ENCODE data around the gene C2CD4A.

The C2CD4A gene

GRCh38 chr15:62087671-62088352 is 21.0 kb downstream of the C2CD4A start (continued):
- no peak for TF ChIP-seq CREB5 (CRISPR knock-in tag; IDR thresholded peaks at IDR 0.05; ENCODE audit: low read depth)
- no peak for TF ChIP-seq RARB (CRISPR knock-in tag; IDR thresholded peaks at IDR 0.05)

GRCh38 chr15:62088353-62088693 is 21.5 kb downstream of the C2CD4A start:
- no peak for ATAC-seq
- TF ChIP-seq GLIS3 (CRISPR knock-in tag; IDR thresholded peaks at IDR 0.05), result no peak
- no peak for TF ChIP-seq TOX (CRISPR knock-in tag; IDR thresholded peaks at IDR 0.05; ENCODE audit: borderline replicate concordance)
- TF ChIP-seq ZFP30 (CRISPR knock-in tag; IDR thresholded peaks at IDR 0.05), result no peak
- no peak for TF ChIP-seq RARB (CRISPR knock-in tag; IDR thresholded peaks at IDR 0.05)
- no peak for TF ChIP-seq BACH2 (CRISPR knock-in tag; IDR thresholded peaks at IDR 0.05; ENCODE audit: borderline replicate concordance)
- no peak for TF ChIP-seq ZC3H10 (CRISPR knock-in tag; IDR thresholded peaks at IDR 0.05)
- TF ChIP-seq CREB5 (CRISPR knock-in tag; IDR thresholded peaks at IDR 0.05; ENCODE audit: low read depth), result no peak
- no peak for TF ChIP-seq PPARA (CRISPR knock-in tag; IDR thresholded peaks at IDR 0.05; ENCODE audit: borderline replicate concordance)
- no peak for TF ChIP-seq ZNF565 (CRISPR knock-in tag; conservative IDR thresholded peaks at IDR 0.05; ENCODE audit: low read depth)
- no peak for TF ChIP-seq ARNTL (CRISPR knock-in tag; IDR thresholded peaks at IDR 0.05; ENCODE audit: borderline replicate concordance, low read depth)
- TF ChIP-seq CSDC2 (CRISPR knock-in tag; IDR thresholded peaks at IDR 0.05), result no peak
- TF ChIP-seq CSRNP3 (CRISPR knock-in tag; IDR thresholded peaks at IDR 0.05), result no peak
- no peak for TF ChIP-seq ISL1 (CRISPR knock-in tag; IDR thresholded peaks at IDR 0.05)
- no peak for TF ChIP-seq SNAI2 (CRISPR knock-in tag; IDR thresholded peaks at IDR 0.05)

- TF ChIP-seq CREB5 (CRISPR knock-in tag; IDR thresholded peaks at IDR 0.05; ENCODE audit: low read depth), result no peak
- TF ChIP-seq SNAI2 (CRISPR knock-in tag; IDR thresholded peaks at IDR 0.05), result no peak
- TF ChIP-seq, protein P1, sequence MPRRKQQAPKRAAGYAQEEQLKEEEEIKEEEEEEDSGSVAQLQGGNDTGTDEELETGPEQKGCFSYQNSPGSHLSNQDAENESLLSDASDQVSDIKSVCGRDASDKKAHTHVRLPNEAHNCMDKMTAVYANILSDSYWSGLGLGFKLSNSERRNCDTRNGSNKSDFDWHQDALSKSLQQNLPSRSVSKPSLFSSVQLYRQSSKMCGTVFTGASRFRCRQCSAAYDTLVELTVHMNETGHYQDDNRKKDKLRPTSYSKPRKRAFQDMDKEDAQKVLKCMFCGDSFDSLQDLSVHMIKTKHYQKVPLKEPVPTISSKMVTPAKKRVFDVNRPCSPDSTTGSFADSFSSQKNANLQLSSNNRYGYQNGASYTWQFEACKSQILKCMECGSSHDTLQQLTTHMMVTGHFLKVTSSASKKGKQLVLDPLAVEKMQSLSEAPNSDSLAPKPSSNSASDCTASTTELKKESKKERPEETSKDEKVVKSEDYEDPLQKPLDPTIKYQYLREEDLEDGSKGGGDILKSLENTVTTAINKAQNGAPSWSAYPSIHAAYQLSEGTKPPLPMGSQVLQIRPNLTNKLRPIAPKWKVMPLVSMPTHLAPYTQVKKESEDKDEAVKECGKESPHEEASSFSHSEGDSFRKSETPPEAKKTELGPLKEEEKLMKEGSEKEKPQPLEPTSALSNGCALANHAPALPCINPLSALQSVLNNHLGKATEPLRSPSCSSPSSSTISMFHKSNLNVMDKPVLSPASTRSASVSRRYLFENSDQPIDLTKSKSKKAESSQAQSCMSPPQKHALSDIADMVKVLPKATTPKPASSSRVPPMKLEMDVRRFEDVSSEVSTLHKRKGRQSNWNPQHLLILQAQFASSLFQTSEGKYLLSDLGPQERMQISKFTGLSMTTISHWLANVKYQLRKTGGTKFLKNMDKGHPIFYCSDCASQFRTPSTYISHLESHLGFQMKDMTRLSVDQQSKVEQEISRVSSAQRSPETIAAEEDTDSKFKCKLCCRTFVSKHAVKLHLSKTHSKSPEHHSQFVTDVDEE (CRISPR knock-in tag; IDR thresholded peaks at IDR 0.05), result no peak
- no peak for TF ChIP-seq ZNF565 (CRISPR knock-in tag; conservative IDR thresholded peaks at IDR 0.05; ENCODE audit: low read depth)
- TF ChIP-seq ISL1 (CRISPR knock-in tag; IDR thresholded peaks at IDR 0.05), result no peak
- TF ChIP-seq GLIS3 (CRISPR knock-in tag; IDR thresholded peaks at IDR 0.05), result no peak
- no peak for TF ChIP-seq ZC3H10 (CRISPR knock-in tag; IDR thresholded peaks at IDR 0.05)
- TF ChIP-seq PPARA (CRISPR knock-in tag; IDR thresholded peaks at IDR 0.05; ENCODE audit: borderline replicate concordance), result no peak
- no peak for TF ChIP-seq ZFP30 (CRISPR knock-in tag; IDR thresholded peaks at IDR 0.05)
- no peak for TF ChIP-seq OSR1 (CRISPR knock-in tag; IDR thresholded peaks at IDR 0.05)
- no peak for ATAC-seq
Measured at GRCh38 chr15:62089616-62090015, 22.8 kb downstream of the C2CD4A start.

- ATAC-seq, result no peak
- TF ChIP-seq PATZ1 (CRISPR knock-in tag; IDR thresholded peaks at IDR 0.05; ENCODE audit: borderline replicate concordance), result no peak
- TF ChIP-seq CSRNP3 (CRISPR knock-in tag; IDR thresholded peaks at IDR 0.05), result no peak
- no peak for TF ChIP-seq ZFP30 (CRISPR knock-in tag; IDR thresholded peaks at IDR 0.05)
- TF ChIP-seq BACH2 (CRISPR knock-in tag; IDR thresholded peaks at IDR 0.05; ENCODE audit: borderline replicate concordance), result no peak
- no peak for TF ChIP-seq ZC3H10 (CRISPR knock-in tag; IDR thresholded peaks at IDR 0.05)
- no peak for TF ChIP-seq CSDC2 (CRISPR knock-in tag; IDR thresholded peaks at IDR 0.05)
- no peak for TF ChIP-seq ZNF8 (CRISPR knock-in tag; IDR thresholded peaks at IDR 0.05)
- TF ChIP-seq ZNF565 (CRISPR knock-in tag; conservative IDR thresholded peaks at IDR 0.05; ENCODE audit: low read depth), result no peak
- TF ChIP-seq, protein P2, sequence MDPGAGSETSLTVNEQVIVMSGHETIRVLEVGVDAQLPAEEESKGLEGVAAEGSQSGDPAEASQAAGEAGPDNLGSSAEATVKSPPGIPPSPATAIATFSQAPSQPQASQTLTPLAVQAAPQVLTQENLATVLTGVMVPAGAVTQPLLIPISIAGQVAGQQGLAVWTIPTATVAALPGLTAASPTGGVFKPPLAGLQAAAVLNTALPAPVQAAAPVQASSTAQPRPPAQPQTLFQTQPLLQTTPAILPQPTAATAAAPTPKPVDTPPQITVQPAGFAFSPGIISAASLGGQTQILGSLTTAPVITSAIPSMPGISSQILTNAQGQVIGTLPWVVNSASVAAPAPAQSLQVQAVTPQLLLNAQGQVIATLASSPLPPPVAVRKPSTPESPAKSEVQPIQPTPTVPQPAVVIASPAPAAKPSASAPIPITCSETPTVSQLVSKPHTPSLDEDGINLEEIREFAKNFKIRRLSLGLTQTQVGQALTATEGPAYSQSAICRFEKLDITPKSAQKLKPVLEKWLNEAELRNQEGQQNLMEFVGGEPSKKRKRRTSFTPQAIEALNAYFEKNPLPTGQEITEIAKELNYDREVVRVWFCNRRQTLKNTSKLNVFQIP (CRISPR knock-in tag; IDR thresholded peaks at IDR 0.05; ENCODE audit: borderline replicate concordance, low read depth), result no peak
- TF ChIP-seq PPARA (CRISPR knock-in tag; IDR thresholded peaks at IDR 0.05; ENCODE audit: borderline replicate concordance), result no peak
- TF ChIP-seq ZNF70 (CRISPR knock-in tag; IDR thresholded peaks at IDR 0.05), result no peak
Measured at GRCh38 chr15:62090988-62091387, 24.2 kb downstream of the C2CD4A start.
